Skeletal muscle tissue (tissue), 4 donors: ENCODE measurements around the gene METTL14. TPM values are rescaled to one million over a fixed set of nuclear protein-coding genes. Genes with fewer than 3 reads are reported as not detected.
A peak's percentile ranks its signal among the peaks of the same experiment; 100 is the strongest.

Experiments
- H3K27ac ChIP-seq: one replicate; pipeline ENCODE4 v1.7.0; 2013; ENCODE audit warnings: mild to moderate bottlenecking, low read depth, low read length, inconsistent platforms
- H3K27me3 ChIP-seq, 3 donors: one replicate each; pipeline ENCODE4 v1.7.0; 2013; ENCODE audit warnings: low read length in 3 of 3; ENCODE audit not compliant: control insufficient read depth in 3 of 3, insufficient read depth in 3 of 3
- H3K36me3 ChIP-seq, 3 donors: one replicate each; pipeline ENCODE4 v1.7.0; 2013; ENCODE audit warnings: low read length in 3 of 3; ENCODE audit not compliant: control insufficient read depth in 3 of 3, insufficient read depth in 3 of 3
- H3K4me1 ChIP-seq, 3 donors: one replicate each; pipeline ENCODE4 v1.7.0; 2013; ENCODE audit warnings: low read length in 3 of 3, mild to moderate bottlenecking in 3 of 3; ENCODE audit not compliant: control insufficient read depth in 3 of 3, insufficient read depth in 3 of 3
- H3K4me3 ChIP-seq, 3 donors: one replicate each; pipeline ENCODE4 v1.7.0; 2013; ENCODE audit warnings: low read length in 3 of 3
- H3K9ac ChIP-seq, 3 donors: one replicate each; pipeline ENCODE4 v1.7.0; 2013; ENCODE audit warnings: low read length in 3 of 3, mild to moderate bottlenecking in 3 of 3, moderate library complexity in 2 of 3, low read depth in 1 of 3
- H3K9me3 ChIP-seq, 3 donors: one replicate each; pipeline ENCODE4 v1.7.0; 2013; ENCODE audit warnings: low read length in 3 of 3; ENCODE audit not compliant: control insufficient read depth in 3 of 3
- total RNA-seq: library from RNA; depleted of rRNA; stranded (reverse); fragments of >200 nt; gene quantifications from one replicate; pipeline ENCODE4 v1.2.3, GENCODE V29; 2014
- donor health status: Osteomylitis.

METTL14 gene
- total RNA-seq, 1 donor from 2014 or later: 15.1 TPM

DNA sequence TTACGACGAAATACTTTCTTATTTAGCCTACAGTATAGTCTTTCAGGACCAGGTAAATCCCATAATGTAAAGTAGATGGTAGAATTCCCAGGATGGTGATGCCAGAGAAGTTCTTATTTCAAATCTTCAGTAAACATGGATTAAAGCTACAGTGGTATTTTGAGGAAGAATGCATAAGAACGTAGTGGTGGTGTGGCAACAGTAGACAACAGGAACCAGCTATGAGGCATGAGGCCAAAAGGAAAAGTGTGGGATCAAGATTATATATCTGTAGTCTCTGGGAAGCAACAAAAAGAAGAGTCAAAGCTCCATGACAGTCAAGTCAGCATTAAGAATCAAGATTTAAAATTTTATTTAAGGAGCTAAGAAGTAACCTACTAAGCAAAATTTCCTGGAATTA, 60.2 kb downstream of the METTL14 start:
- Histone ChIP-seq H3K4me1 (peaks cover 17 to 24% (median 22%) of the 10 kb centered on the region in 3 donors), H3K36me3 (peaks cover 0 to 16% (median 6%) of the 10 kb centered on the region in 3 donors)

DNA sequence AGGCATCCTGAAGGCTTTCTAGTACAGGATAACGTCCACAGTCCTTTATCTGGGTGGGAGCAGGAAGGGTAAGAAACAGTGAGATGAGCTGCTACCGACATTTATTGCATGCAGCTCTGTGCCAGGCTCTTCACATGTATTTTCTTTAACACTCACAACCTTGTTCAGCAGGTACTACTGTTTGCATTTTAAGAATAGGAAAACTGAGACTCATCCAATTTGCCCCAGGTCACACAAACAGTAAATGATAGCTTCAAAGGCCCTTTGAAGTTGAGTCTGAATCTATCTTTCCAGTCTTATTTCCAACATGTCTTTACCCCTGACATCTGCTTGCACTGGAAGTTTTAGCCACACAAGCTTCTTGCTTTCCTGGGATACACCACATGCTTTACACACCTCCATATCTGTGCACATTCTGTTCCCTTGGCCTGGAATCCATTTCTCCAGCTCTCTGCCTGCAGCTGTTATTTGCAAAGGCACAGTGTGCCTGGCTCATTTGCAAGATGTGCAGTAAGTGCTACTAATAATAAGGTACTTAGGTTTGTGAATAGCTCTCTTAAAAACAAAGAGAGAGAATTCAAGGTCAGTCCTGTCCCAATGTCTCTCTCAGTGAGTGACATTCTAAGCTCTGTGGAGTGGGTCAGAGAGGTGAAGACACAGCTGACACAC, 61.2 kb downstream of the METTL14 start:
- H3K36me3 ChIP-seq: peaks cover 0 to 17% (median 6%) of the 10 kb centered on the region in 3 donors
- H3K9ac ChIP-seq: peak overlapping the region in 1 of 3 donors; percentile 41
- H3K27ac ChIP-seq: peak overlapping the region; percentile 57

More for the DNA sequence above, 60.2 kb downstream of the METTL14 start:
- H3K4me3 ChIP-seq: no peak overlapping the region
- H3K9ac ChIP-seq: no peak overlapping the region
- H3K27me3 ChIP-seq: no peaks in the 10 kb centered on the region
- H3K27ac ChIP-seq: peak overlapping the region; percentile 28
- H3K9me3 ChIP-seq: no peaks in the 10 kb centered on the region

DNA sequence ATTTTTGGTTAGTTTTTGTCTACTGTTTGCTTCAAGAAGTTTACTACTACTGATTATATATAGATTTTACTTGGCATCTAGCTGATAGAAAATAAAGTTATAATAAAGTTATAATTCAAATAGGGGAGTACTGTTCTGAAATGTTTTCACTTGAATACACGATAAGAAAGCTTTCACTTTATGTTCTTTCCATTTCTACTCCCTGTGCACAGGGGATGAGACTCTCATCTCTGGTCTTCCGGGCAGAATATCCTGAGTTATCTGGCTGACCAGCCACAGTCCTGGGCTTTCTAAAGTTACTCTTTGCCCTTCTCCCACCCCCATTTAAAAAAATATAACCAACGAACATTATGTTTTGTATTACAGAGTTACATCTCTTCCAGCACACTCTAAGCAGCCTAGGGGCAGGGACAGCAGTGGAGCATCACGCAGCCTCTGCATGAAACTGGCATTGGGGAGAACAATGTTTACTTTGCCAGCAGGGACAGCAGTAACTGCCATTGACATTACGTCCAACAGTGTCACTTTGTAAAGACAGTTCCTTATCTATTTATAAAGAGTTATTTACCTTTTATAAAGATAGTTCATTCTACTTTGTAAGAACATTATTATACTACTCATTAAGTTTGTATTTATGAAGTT, 64.3 kb downstream of the METTL14 start:
- Histone ChIP-seq H3K4me3 (no peak overlapping the region), H3K9me3 (no peaks in the 10 kb centered on the region), H3K4me1 (peaks cover 11 to 29% (median 16%) of the 10 kb centered on the region in 3 donors), H3K27me3 (no peaks in the 10 kb centered on the region), H3K36me3 (peaks cover 0 to 11% (median 3%) of the 10 kb centered on the region in 3 donors), H3K9ac (peak overlapping the region in 1 of 3 donors; percentile 3), H3K27ac (no peak overlapping the region)

More for the DNA sequence above, 61.2 kb downstream of the METTL14 start:
- Histone ChIP-seq H3K4me3 (peak overlapping the region in 1 of 3 donors; percentile 3), H3K4me1 (peaks cover 14 to 21% (median 19%) of the 10 kb centered on the region in 3 donors), H3K9me3 (no peaks in the 10 kb centered on the region), H3K27me3 (no peaks in the 10 kb centered on the region)

DNA sequence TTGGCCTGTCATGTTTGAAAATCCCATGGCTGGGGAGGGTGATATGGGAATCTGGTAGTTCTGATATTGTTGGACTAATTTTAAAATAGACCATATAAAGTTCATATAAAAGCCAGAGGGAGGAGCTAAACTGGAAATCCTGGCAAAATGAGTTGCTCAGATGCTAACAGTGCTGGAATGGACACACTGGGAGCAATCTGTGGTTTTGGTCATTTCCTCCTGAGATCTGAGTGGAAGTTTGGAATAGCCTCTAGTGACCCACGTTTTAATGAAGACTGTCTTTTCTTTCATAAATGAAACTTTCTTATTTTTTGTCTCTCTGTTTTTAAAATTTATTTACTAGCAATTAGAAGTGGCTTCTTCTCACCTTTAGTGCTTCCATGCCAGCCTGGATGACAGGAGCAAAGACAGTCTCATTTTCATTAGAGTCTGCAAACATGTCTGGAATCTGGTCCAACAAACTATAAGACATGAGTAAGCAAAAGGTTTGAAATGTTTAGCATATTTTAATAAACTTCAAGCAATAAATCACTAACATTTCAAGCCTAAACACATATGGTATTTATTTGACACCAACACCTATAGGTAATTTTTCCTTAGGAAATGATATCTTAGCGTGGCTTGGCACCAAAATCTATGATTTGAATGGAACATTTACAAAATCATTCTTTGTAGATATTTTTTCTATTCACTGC, 66.6 kb downstream of the METTL14 start:
- peak overlapping the region; percentile 64 for H3K27ac ChIP-seq
- peaks cover 0 to 11% (median 3%) of the 10 kb centered on the region in 3 donors for H3K36me3 ChIP-seq

DNA sequence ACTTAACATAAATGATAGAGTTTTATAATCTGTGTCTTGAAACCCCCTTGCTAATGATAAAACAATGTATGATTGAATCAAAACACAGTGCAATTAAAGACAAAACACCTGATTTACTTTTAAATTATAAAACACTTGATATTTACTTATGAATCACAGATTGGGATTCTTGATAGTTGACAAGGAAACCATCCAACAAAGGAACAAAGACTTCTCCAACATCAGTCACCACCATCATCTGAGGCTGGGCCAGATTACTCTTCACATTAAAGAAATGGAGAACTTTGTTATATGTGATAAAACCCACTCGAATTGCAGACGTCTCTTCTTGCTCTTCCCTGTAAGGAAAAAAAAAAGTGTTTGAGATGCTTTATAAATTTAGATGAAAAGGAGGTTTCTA, 67.4 kb downstream of the METTL14 start:
- no peak overlapping the region for H3K9ac ChIP-seq
- no peaks in the 10 kb centered on the region for H3K9me3 ChIP-seq
- no peaks in the 10 kb centered on the region for H3K27me3 ChIP-seq
- H3K4me3 ChIP-seq: no peak overlapping the region
- H3K27ac ChIP-seq: peak overlapping the region; percentile 64
- peaks cover 0 to 11% (median 3%) of the 10 kb centered on the region in 3 donors for H3K36me3 ChIP-seq
- H3K4me1 ChIP-seq: peaks cover 0 to 11% (median 0%) of the 10 kb centered on the region in 3 donors

More for the DNA sequence above, 66.6 kb downstream of the METTL14 start:
- peaks cover 2 to 14% (median 2%) of the 10 kb centered on the region in 3 donors for H3K4me1 ChIP-seq
- no peaks in the 10 kb centered on the region for H3K27me3 ChIP-seq
- H3K4me3 ChIP-seq: no peak overlapping the region
- peak overlapping the region in 1 of 3 donors; percentile 3 for H3K9ac ChIP-seq
- H3K9me3 ChIP-seq: no peaks in the 10 kb centered on the region

DNA sequence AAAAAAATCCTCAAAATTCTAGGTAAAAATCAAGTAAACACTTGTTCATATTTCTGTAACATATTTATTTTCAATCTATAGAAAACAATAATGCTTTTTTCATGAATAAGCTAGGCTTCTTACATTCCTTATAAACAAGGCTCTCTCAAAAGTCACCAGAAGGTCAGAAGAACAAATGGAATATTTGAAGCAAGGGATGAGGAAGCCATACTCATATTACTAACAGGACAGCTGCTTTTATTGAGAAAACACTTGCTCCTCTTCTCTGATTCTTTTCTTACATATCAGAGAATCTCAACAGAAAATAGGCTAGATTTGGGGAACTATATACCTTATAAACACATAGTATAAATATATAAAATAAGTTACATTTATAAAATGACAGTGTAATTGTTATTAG, 67.9 kb downstream of the METTL14 start:
- Histone ChIP-seq H3K27me3 (no peaks in the 10 kb centered on the region), H3K27ac (peak overlapping the region; percentile 32), H3K9me3 (no peaks in the 10 kb centered on the region), H3K4me3 (no peak overlapping the region), H3K9ac (no peak overlapping the region), H3K36me3 (peaks cover 0 to 11% (median 3%) of the 10 kb centered on the region in 3 donors), H3K4me1 (peaks cover 0 to 11% (median 0%) of the 10 kb centered on the region in 3 donors)

DNA sequence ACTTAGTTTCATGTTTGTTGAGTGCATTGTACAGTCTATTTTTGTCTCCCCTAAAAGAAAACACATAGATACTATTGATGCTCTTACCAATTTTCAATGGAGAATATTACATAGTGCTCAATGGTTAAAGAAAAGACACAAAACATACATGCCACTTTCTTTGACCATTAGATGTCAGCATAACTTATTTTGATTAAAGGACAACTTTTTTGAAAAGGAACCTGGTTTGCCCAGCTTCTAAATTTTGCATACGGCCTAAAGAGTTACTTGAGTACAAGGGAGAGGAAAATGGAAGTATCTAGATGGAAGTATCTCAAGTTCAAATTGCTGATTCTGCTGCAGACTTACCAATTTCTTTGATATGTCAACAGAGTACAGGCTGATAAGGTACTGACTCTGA, 68.5 kb downstream of the METTL14 start:
- H3K36me3 ChIP-seq: peaks cover 0 to 11% (median 3%) of the 10 kb centered on the region in 3 donors
- H3K27ac ChIP-seq: peak overlapping the region; percentile 61
- H3K4me1 ChIP-seq: peaks cover 0 to 11% (median 0%) of the 10 kb centered on the region in 3 donors
- H3K27me3 ChIP-seq: no peaks in the 10 kb centered on the region
- no peak overlapping the region for H3K4me3 ChIP-seq
- no peaks in the 10 kb centered on the region for H3K9me3 ChIP-seq
- H3K9ac ChIP-seq: no peak overlapping the region

DNA sequence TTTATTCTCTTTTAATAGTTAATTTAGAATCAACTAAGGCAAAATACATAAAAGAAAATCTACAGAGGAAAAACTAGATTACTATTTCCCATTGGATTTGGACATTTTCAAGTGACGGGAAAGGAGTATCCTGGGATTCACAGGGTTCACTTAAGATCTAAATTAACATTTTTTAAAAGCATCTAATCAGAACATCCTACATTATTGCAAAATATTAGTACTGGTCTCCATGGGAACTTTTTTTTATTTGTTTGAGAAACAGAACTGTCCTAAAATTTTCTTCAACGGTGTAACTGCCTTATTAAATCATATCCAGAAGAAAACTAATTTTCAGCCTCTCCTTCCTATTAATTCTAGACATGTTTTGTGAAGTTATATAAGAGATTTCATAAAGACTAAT, 69.7 kb downstream of the METTL14 start:
- Histone ChIP-seq H3K4me1 (peaks cover 0 to 11% (median 0%) of the 10 kb centered on the region in 3 donors), H3K36me3 (peaks cover 0 to 11% (median 0%) of the 10 kb centered on the region in 3 donors), H3K9ac (no peak overlapping the region)

DNA sequence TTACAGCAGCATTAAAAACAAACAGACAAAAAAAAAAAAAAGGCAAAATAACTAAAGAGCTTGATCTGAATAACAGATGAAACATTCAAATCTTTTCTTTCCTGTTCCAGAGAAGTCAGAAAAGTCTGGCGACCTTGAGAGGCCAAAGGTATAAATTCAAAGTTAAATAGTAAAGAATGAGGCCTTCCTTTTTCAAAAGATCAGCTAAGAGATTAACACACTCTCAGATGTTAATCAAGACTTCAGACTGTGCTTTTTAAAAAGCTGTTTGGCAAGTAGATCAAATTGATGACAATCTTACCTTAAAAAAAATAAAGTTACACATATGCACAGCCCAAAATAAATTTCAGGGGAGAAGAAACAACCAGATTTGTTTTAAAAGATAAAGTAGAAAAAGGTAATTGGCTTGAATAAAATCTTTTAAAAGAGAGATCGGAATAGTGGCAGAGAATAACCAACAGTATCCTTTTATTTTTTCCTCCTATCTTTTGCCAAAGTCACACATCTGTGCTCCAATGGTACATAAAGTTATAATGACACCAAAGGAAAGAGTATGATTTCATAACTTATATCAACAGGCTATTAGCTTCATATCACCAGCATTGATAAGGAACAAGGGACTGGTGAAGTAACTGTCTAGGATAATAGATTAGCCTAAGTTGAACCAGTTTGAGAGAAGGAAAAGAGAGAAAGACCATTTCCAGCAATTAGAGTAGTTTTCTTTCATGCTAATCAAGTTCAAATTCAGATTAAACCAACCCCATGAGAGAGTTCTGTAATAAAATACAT, 70.4 kb downstream of the METTL14 start:
- Histone ChIP-seq H3K27ac (peak overlapping the region; percentile 61), H3K4me1 (peaks cover 0 to 11% (median 0%) of the 10 kb centered on the region in 3 donors), H3K9me3 (no peaks in the 10 kb centered on the region), H3K27me3 (no peaks in the 10 kb centered on the region), H3K9ac (no peak overlapping the region), H3K36me3 (peaks cover 0 to 6% (median 0%) of the 10 kb centered on the region in 3 donors), H3K4me3 (no peak overlapping the region)

More for the DNA sequence above, 69.7 kb downstream of the METTL14 start:
- Histone ChIP-seq H3K4me3 (no peak overlapping the region), H3K27ac (peak overlapping the region; percentile 61), H3K9me3 (no peaks in the 10 kb centered on the region), H3K27me3 (no peaks in the 10 kb centered on the region)
